T-helper 1 cell treated with Interleukin-12 subunit alpha and Interleukin-12 subunit beta and Interleukin-4 antibody, amounts not matched to agents 30 ng/mL and 1 ng/mL, for 36 hours (primary cell): Measurements from ENCODE around the gene UBE3C. TPM values are rescaled to one million over a fixed set of nuclear protein-coding genes. Genes with fewer than 3 reads are reported as not detected.

Source experiments
- total RNA-seq: library from RNA; stranded (reverse); gene quantifications from 2 replicates; pipeline ENCODE4 v1.2.3, GENCODE V29; 2022

UBE3C gene
- total RNA-seq, 1 donor from 2014 or later: 70.2 TPM

Other genes starting within 250 kb of the UBE3C start
- gene LMBR1, start 245.7 kb upstream of the UBE3C start, total RNA-seq: 54.3 and 57.3 TPM in 2 replicates
- gene NOM1, start 189.2 kb upstream of the UBE3C start, total RNA-seq: 33.7 and 42.5 TPM in 2 replicates
- 0.17 TPM in 1 of 2 replicates, not detected in the other for gene MNX1, start 128.3 kb upstream of the UBE3C start, total RNA-seq
- gene DNAJB6, start 198.1 kb downstream of the UBE3C start, total RNA-seq: 87.3 and 90.7 TPM in 2 replicates